ENCODE measurements around the gene APOO. TPM values are rescaled to one million over a fixed set of nuclear protein-coding genes. Genes with fewer than 3 reads are reported as not detected.

Gene APOO
- total RNA-seq, 1 donor from 2014 or later, result 34.6 TPM

GRCh38 chrX:23841847-23842522 lies 65.8 kb downstream of the APOO start:
- Mint-ChIP-seq H3K27ac (ENCODE audit: unreplicated experiment) (no peak overlapping the region), H3K4me3 (ENCODE audit: unreplicated experiment) (no peak overlapping the region), H3K36me3 (ENCODE audit: low read depth, unreplicated experiment) (no peaks in the 10 kb centered on the region), H3K4me1 (ENCODE audit: low read depth, unreplicated experiment) (peaks cover 11% of the 10 kb centered on the region), H3K27me3 (ENCODE audit: low read depth, unreplicated experiment) (no peaks in the 10 kb centered on the region), H3K9me3 (ENCODE audit: unreplicated experiment) (peaks cover 2% of the 10 kb centered on the region)
- TF ChIP-seq EZH2 (IDR thresholded peaks at IDR 0.05; ENCODE audit: insufficient read depth, low read length) (no peak), CTCF (IDR thresholded peaks at IDR 0.05; ENCODE audit: insufficient read depth, low read depth, low read length) (no peak)
- no peak overlapping the region for H3K4me3 ChIP-seq (ENCODE audit: insufficient read depth, low read depth, low read length)
- no peaks in the 10 kb centered on the region for H3K27me3 ChIP-seq (ENCODE audit: insufficient read depth, low read length)
- no peak overlapping the region for H2AFZ ChIP-seq (ENCODE audit: low read depth, low read length)
- no peak overlapping the region for H3K27ac ChIP-seq (ENCODE audit: low read depth, low read length)
- H4K20me1 ChIP-seq (ENCODE audit: insufficient read depth, low read length), result no peaks in the 10 kb centered on the region
- no peak overlapping the region for H3K4me2 ChIP-seq (ENCODE audit: low read length)
- H3K36me3 ChIP-seq (ENCODE audit: insufficient read depth, low read length), result no peaks in the 10 kb centered on the region
- H3K79me2 ChIP-seq (ENCODE audit: insufficient read depth, low read length), result no peaks in the 10 kb centered on the region
- H3K4me1 ChIP-seq (ENCODE audit: insufficient read depth, low read length), result no peaks in the 10 kb centered on the region
- H3K9me3 ChIP-seq (ENCODE audit: insufficient read depth, low read depth, low read length), result no peaks in the 10 kb centered on the region
- DNase-seq (ENCODE audit: low read depth) (no peak), FAIRE-seq (no peak)
- no peak overlapping the region for H3K9ac ChIP-seq (ENCODE audit: low read length)

GRCh38 chrX:23840674-23841073 lies 67.1 kb downstream of the APOO start:
- Histone ChIP-seq H4K20me1 (ENCODE audit: insufficient read depth, low read length) (no peaks in the 10 kb centered on the region), H3K79me2 (ENCODE audit: insufficient read depth, low read length) (no peaks in the 10 kb centered on the region), H3K27ac (ENCODE audit: low read depth, low read length) (no peak overlapping the region), H3K4me2 (ENCODE audit: low read length) (no peak overlapping the region), H3K36me3 (ENCODE audit: insufficient read depth, low read length) (no peaks in the 10 kb centered on the region), H3K9me3 (ENCODE audit: insufficient read depth, low read depth, low read length) (no peaks in the 10 kb centered on the region), H3K4me1 (ENCODE audit: insufficient read depth, low read length) (no peaks in the 10 kb centered on the region), H2AFZ (ENCODE audit: low read depth, low read length) (no peak overlapping the region), H3K27me3 (ENCODE audit: insufficient read depth, low read length) (no peaks in the 10 kb centered on the region), H3K4me3 (ENCODE audit: insufficient read depth, low read depth, low read length) (no peak overlapping the region), H3K9ac (ENCODE audit: low read length) (no peak overlapping the region)
- FAIRE-seq (no peak), DNase-seq (ENCODE audit: low read depth) (no peak)
- Mint-ChIP-seq H3K4me1 (ENCODE audit: low read depth, unreplicated experiment) (peaks cover 11% of the 10 kb centered on the region), H3K36me3 (ENCODE audit: low read depth, unreplicated experiment) (no peaks in the 10 kb centered on the region), H3K27me3 (ENCODE audit: low read depth, unreplicated experiment) (no peaks in the 10 kb centered on the region), H3K4me3 (ENCODE audit: unreplicated experiment) (no peak overlapping the region), H3K9me3 (ENCODE audit: unreplicated experiment) (peaks cover 2% of the 10 kb centered on the region), H3K27ac (ENCODE audit: unreplicated experiment) (no peak overlapping the region)
- TF ChIP-seq CTCF (IDR thresholded peaks at IDR 0.05; ENCODE audit: insufficient read depth, low read depth, low read length) (no peak), EZH2 (IDR thresholded peaks at IDR 0.05; ENCODE audit: insufficient read depth, low read length) (no peak)

- H3K4me3 Mint-ChIP-seq (ENCODE audit: unreplicated experiment), result no peak overlapping the region
- H3K27me3 Mint-ChIP-seq (ENCODE audit: low read depth, unreplicated experiment), result no peaks in the 10 kb centered on the region
- H3K27me3 ChIP-seq (ENCODE audit: insufficient read depth, low read length), result no peaks in the 10 kb centered on the region
- no peak overlapping the region for H3K4me2 ChIP-seq (ENCODE audit: low read length)
- H3K4me1 ChIP-seq (ENCODE audit: insufficient read depth, low read length), result no peaks in the 10 kb centered on the region
- TF ChIP-seq CTCF (IDR thresholded peaks at IDR 0.05; ENCODE audit: insufficient read depth, low read depth, low read length) (no peak), EZH2 (IDR thresholded peaks at IDR 0.05; ENCODE audit: insufficient read depth, low read length) (no peak)
- no peak for DNase-seq (ENCODE audit: low read depth)
- no peak overlapping the region for H3K27ac ChIP-seq (ENCODE audit: low read depth, low read length)
- H3K27ac Mint-ChIP-seq (ENCODE audit: unreplicated experiment), result no peak overlapping the region
- no peaks in the 10 kb centered on the region for H3K9me3 ChIP-seq (ENCODE audit: insufficient read depth, low read depth, low read length)
- no peak overlapping the region for H3K9ac ChIP-seq (ENCODE audit: low read length)
- H3K79me2 ChIP-seq (ENCODE audit: insufficient read depth, low read length), result no peaks in the 10 kb centered on the region
- peaks cover 2% of the 10 kb centered on the region for H3K9me3 Mint-ChIP-seq (ENCODE audit: unreplicated experiment)
- no peaks in the 10 kb centered on the region for H3K4me1 Mint-ChIP-seq (ENCODE audit: low read depth, unreplicated experiment)
- H3K4me3 ChIP-seq (ENCODE audit: insufficient read depth, low read depth, low read length), result no peak overlapping the region
- H3K36me3 ChIP-seq (ENCODE audit: insufficient read depth, low read length), result no peaks in the 10 kb centered on the region
- no peak for FAIRE-seq
- no peaks in the 10 kb centered on the region for H4K20me1 ChIP-seq (ENCODE audit: insufficient read depth, low read length)
- H3K36me3 Mint-ChIP-seq (ENCODE audit: low read depth, unreplicated experiment), result no peaks in the 10 kb centered on the region
- H2AFZ ChIP-seq (ENCODE audit: low read depth, low read length), result no peak overlapping the region
Measured at GRCh38 chrX:23838953-23839352, 68.8 kb downstream of the APOO start.
